Measurements from ENCODE around the gene CERS5. TPM values are rescaled to one million over a fixed set of nuclear protein-coding genes. Genes with fewer than 3 reads are reported as not detected.

CERS5 gene
- total RNA-seq, 1 experiment from 2014 or later, result 58.1 TPM

- Mint-ChIP-seq H3K36me3 (ENCODE audit: insufficient read depth, unreplicated experiment) (peaks cover 68% of the 10 kb centered on the region), H3K4me3 (ENCODE audit: unreplicated experiment) (no peak overlapping the region), H3K27me3 (ENCODE audit: insufficient read depth, unreplicated experiment) (no peaks in the 10 kb centered on the region), H3K9me3 (ENCODE audit: unreplicated experiment) (no peaks in the 10 kb centered on the region), H3K4me1 (ENCODE audit: insufficient read depth, unreplicated experiment) (no peaks in the 10 kb centered on the region), H3K27ac (ENCODE audit: low read depth, unreplicated experiment) (no peak overlapping the region)
- DNase-seq (ENCODE audit: unreplicated experiment), result no peak
- BruUV-seq (replicated peaks), result no TSS peak
- ChIA-PET CTCF (interaction anchor here (1.3 to 7.0 kb wide), 2 partner anchors 9 to 12 kb away, joined by 5 to 43 read pairs; partner anchors contain the start of gene COX14), POLR2A (interaction anchor here (0.6 to 4.4 kb wide), 4 partner anchors 11 to 41 kb away, joined by 3 to 23 read pairs (median 3); partner anchors contain the start of gene COX14)
- intact Hi-C loops (cut with micrococcal nuclease), result no loop called here
- no peak for TF ChIP-seq CTCF (IDR thresholded peaks at IDR 0.05; ENCODE audit: unreplicated experiment)
Observed at GRCh38 chr12:50123203-50123602, 44.0 kb downstream of the CERS5 start.

GRCh38 chr12:50121641-50122040 lies 45.5 kb downstream of the CERS5 start:
- no TSS peak for BruUV-seq (replicated peaks)
- intact Hi-C loops (cut with micrococcal nuclease), result no loop called here
- Mint-ChIP-seq H3K27me3 (ENCODE audit: insufficient read depth, unreplicated experiment) (no peaks in the 10 kb centered on the region), H3K4me3 (ENCODE audit: unreplicated experiment) (no peak overlapping the region), H3K36me3 (ENCODE audit: insufficient read depth, unreplicated experiment) (peaks cover 70% of the 10 kb centered on the region), H3K4me1 (ENCODE audit: insufficient read depth, unreplicated experiment) (no peaks in the 10 kb centered on the region), H3K9me3 (ENCODE audit: unreplicated experiment) (no peaks in the 10 kb centered on the region), H3K27ac (ENCODE audit: low read depth, unreplicated experiment) (no peak overlapping the region)
- ChIA-PET POLR2A (interaction anchor here (0.6 to 1.1 kb wide), 4 partner anchors 9 to 351 kb away, joined by 3 to 6 read pairs (median 4); no protein-coding TSS in a partner anchor), CTCF (interaction anchor here (1.4 to 7.0 kb wide), 3 partner anchors 10 to 54 kb away, joined by 5 to 43 read pairs (median 18); partner anchors contain the start of gene COX14)
- no peak for DNase-seq (ENCODE audit: unreplicated experiment)
- no peak for TF ChIP-seq CTCF (IDR thresholded peaks at IDR 0.05; ENCODE audit: unreplicated experiment)

DNA sequence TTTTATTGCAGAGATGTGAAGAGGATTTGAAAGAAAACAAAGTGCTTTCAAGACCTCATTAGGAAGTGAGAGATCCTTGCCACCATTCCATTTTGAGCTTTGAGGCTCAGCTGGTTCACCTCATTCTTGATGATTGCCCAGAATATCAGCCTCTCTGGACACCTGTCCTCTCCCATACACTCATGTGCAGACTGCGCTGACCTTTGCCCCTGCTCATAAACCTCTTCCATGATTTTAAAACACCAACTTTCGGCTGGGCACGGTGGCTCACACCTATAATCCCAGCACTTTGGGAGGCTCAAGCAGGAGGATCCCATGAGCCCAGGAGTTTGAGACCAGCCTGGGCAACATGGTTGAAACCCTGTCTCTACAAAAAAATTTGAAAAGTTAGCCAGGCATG lies 46.2 kb downstream of the CERS5 start:
- no peaks in the 10 kb centered on the region for H3K4me1 Mint-ChIP-seq (ENCODE audit: insufficient read depth, unreplicated experiment)
- intact Hi-C loops (cut with micrococcal nuclease), result no loop called here
- ChIA-PET CTCF (interaction anchor here (1.1 to 2.8 kb wide), 3 partner anchors 10 to 44 kb away, joined by 3 to 18 read pairs (median 9); partner anchors contain the start of gene COX14), POLR2A (interaction anchor here (1.1 to 1.5 kb wide), 2 partner anchors 8 to 18 kb away, joined by 3 to 7 read pairs; no protein-coding TSS in a partner anchor)
- no peak for DNase-seq (ENCODE audit: unreplicated experiment)
- H3K27me3 Mint-ChIP-seq (ENCODE audit: insufficient read depth, unreplicated experiment), result no peaks in the 10 kb centered on the region
- H3K9me3 Mint-ChIP-seq (ENCODE audit: unreplicated experiment), result no peaks in the 10 kb centered on the region
- no peak overlapping the region for H3K4me3 Mint-ChIP-seq (ENCODE audit: unreplicated experiment)
- TF ChIP-seq CTCF (IDR thresholded peaks at IDR 0.05; ENCODE audit: unreplicated experiment), result no peak
- no peak overlapping the region for H3K27ac Mint-ChIP-seq (ENCODE audit: low read depth, unreplicated experiment)
- peaks cover 65% of the 10 kb centered on the region for H3K36me3 Mint-ChIP-seq (ENCODE audit: insufficient read depth, unreplicated experiment)
- no TSS peak for BruUV-seq (replicated peaks)

GRCh38 chr12:50120521-50120920 lies 46.6 kb downstream of the CERS5 start:
- ChIA-PET CTCF (interaction anchor here (1.1 to 2.8 kb wide), 3 partner anchors 9 to 45 kb away, joined by 3 to 18 read pairs (median 9); partner anchors contain the start of gene COX14), POLR2A (interaction anchor here (1.5 kb wide), 1 partner anchor 9 kb away, joined by 7 read pairs; no protein-coding TSS in a partner anchor)
- TF ChIP-seq CTCF (IDR thresholded peaks at IDR 0.05; ENCODE audit: unreplicated experiment), result no peak
- no TSS peak for BruUV-seq (replicated peaks)
- H3K27me3 Mint-ChIP-seq (ENCODE audit: insufficient read depth, unreplicated experiment), result no peaks in the 10 kb centered on the region
- no peak for DNase-seq (ENCODE audit: unreplicated experiment)
- no peak overlapping the region for H3K27ac Mint-ChIP-seq (ENCODE audit: low read depth, unreplicated experiment)
- intact Hi-C loops (cut with micrococcal nuclease), result no loop called here
- H3K36me3 Mint-ChIP-seq (ENCODE audit: insufficient read depth, unreplicated experiment), result peaks cover 65% of the 10 kb centered on the region
- no peaks in the 10 kb centered on the region for H3K4me1 Mint-ChIP-seq (ENCODE audit: insufficient read depth, unreplicated experiment)
- H3K9me3 Mint-ChIP-seq (ENCODE audit: unreplicated experiment), result no peaks in the 10 kb centered on the region
- no peak overlapping the region for H3K4me3 Mint-ChIP-seq (ENCODE audit: unreplicated experiment)
